HCT116 (cell line): ENCODE data around the gene AXIN1. TPM values are rescaled to one million over a fixed set of nuclear protein-coding genes. Genes with fewer than 3 reads are reported as not detected.

Source experiments
- ATAC-seq: fragments of 200-7000 bp; cut with Tn5 transposase; 2 replicates; pipeline ENCODE4 v1.9.1; 2020; ENCODE audit warnings: mild to moderate bottlenecking, moderate library complexity
- BruUV-seq: library from RNA; stranded (reverse); fragments of 400-500 nt; replicated peaks from 2 replicates; lab custom pipeline; 2021; lab: Mats Ljungman, UMichigan
- CTCF ChIA-PET: fragments of 300-600 bp; sonication (Branson Sonifier 250); formaldehyde crosslinking; loops from one replicate; lab custom pipeline; 2021; ENCODE audit warnings: antibody characterized with exemption; lab: Charles Lee
- POLR2A ChIA-PET: fragments of 300-600, 350-600 bp; sonication (Branson Sonifier 250); formaldehyde crosslinking; loops from one replicate; lab custom pipeline; 2021; ENCODE audit warnings: antibody characterized with exemption; lab: Charles Lee
- RAD21 ChIA-PET, 2 experiments: fragments of 300-600 bp; sonication (Branson Sonifier 250); formaldehyde crosslinking; loops; one replicate each; lab custom pipeline; 2023; ENCODE audit warnings: low total read pairs in 2 of 2; ENCODE audit not compliant: uncharacterized antibody in 2 of 2, unreplicated experiment in 2 of 2, low non-redundant PET in 1 of 2; lab: Charles Lee
- DNase-seq: peaks from one replicate; pipeline ENCODE4 v3.0.0-alpha.2; 2010; ENCODE audit warnings: low read depth, low spot score
- H2AFZ ChIP-seq: fragments of 200-600 bp; shearing (Covaris generic), sonication (generic); 2 replicates; pipeline ENCODE4 v1.6.1; 2017; ENCODE audit warnings: low read depth, mixed run types, mixed read lengths, antibody characterized with exemption, low read length; ENCODE audit not compliant: poor library complexity, severe bottlenecking
- H3K27ac ChIP-seq: 2 replicates; pipeline ENCODE4 v1.5.1; 2012; ENCODE audit warnings: low read depth, low read length
- H3K27me3 ChIP-seq: fragments of 200-600 bp; sonication (generic); 2 replicates; pipeline ENCODE4 v1.6.1; 2016; ENCODE audit warnings: mixed run types, low read length, mixed read lengths; ENCODE audit not compliant: insufficient read depth
- H3K36me3 ChIP-seq, 2 experiments: fragments of 200-500 bp in 1 of 2; fragments of 200-600 bp in 1 of 2; sonication (Bioruptor generic) in 1 of 2; sonication (generic) in 1 of 2; 2 replicates each; pipeline versions ENCODE4 v1.5.1 to v1.6.1; 2014 to 2016; ENCODE audit warnings: low read length in 2 of 2, inconsistent platforms in 1 of 2, mixed read lengths in 1 of 2, mixed run types in 1 of 2; ENCODE audit not compliant: insufficient read depth in 2 of 2, control insufficient read depth in 1 of 2
- H3K4me1 ChIP-seq, 2 experiments: fragments of 200-600 bp in 1 of 2; sonication (generic) in 1 of 2; 2 replicates each; pipeline versions ENCODE4 v1.5.1 to v1.6.1; 2012 to 2017; ENCODE audit warnings: low read length in 2 of 2, inconsistent platforms in 1 of 2, mild to moderate bottlenecking in 1 of 2, mixed read lengths in 1 of 2, mixed run types in 1 of 2, moderate library complexity in 1 of 2; ENCODE audit not compliant: insufficient read depth in 2 of 2, control insufficient read depth in 1 of 2
- H3K4me2 ChIP-seq: fragments of 200-600 bp; sonication (generic); 2 replicates; pipeline ENCODE4 v1.6.1; 2017; ENCODE audit warnings: mixed run types, low read length, mixed read lengths
- H3K4me3 ChIP-seq, 2 experiments: fragments of 200-600 bp in 1 of 2; sonication (generic) in 1 of 2; replicated peaks in 1 of 2; 2 replicates each; pipeline ENCODE4 v1.5.1; 2011 to 2016; ENCODE audit warnings: low read length in 2 of 2, control low read depth in 1 of 2, low read depth in 1 of 2, mild to moderate bottlenecking in 1 of 2, mixed read lengths in 1 of 2, mixed run types in 1 of 2
- H3K79me2 ChIP-seq: fragments of 200-600 bp; sonication (generic); 2 replicates; pipeline ENCODE4 v1.6.1; 2017; ENCODE audit warnings: mild to moderate bottlenecking, mixed run types, low read length, moderate library complexity, mixed read lengths; ENCODE audit not compliant: insufficient read depth
- H3K9ac ChIP-seq: fragments of 200-600 bp; sonication (generic); 2 replicates; pipeline ENCODE4 v1.6.1; 2016; ENCODE audit warnings: low read length, mixed read lengths
- H3K9me2 ChIP-seq: fragments of 200-600 bp; sonication (generic), shearing (Covaris generic); 2 replicates; pipeline ENCODE4 v1.6.1; 2017; ENCODE audit warnings: mixed run types, mild to moderate bottlenecking, moderate library complexity; ENCODE audit not compliant: insufficient read depth
- H3K9me3 ChIP-seq, 2 experiments: fragments of 200-500 bp in 1 of 2; fragments of 200-600 bp in 1 of 2; sonication (Bioruptor generic) in 1 of 2; sonication (generic) in 1 of 2; 2 replicates each; pipeline ENCODE4 v1.6.1; 2014 to 2017; ENCODE audit warnings: low read length in 2 of 2, mixed read lengths in 2 of 2, inconsistent platforms in 1 of 2, low read depth in 1 of 2, mild to moderate bottlenecking in 1 of 2, mixed run types in 1 of 2, moderate library complexity in 1 of 2; ENCODE audit not compliant: control insufficient read depth in 1 of 2, insufficient read depth in 1 of 2
- H4K20me1 ChIP-seq: fragments of 200-600 bp; sonication (generic), shearing (Covaris generic); 2 replicates; pipeline ENCODE4 v1.6.1; 2017; ENCODE audit warnings: mixed run types, mild to moderate bottlenecking, moderate library complexity; ENCODE audit not compliant: insufficient read depth
- CBX3 ChIP-seq: IDR thresholded peaks from 2 replicates; pipeline ENCODE4 v1.6.1; 2012; ENCODE audit warnings: low read depth
- CTCF ChIP-seq, 3 experiments: fragments of 200-600 bp in 1 of 3; sonication (generic) in 1 of 3; IDR thresholded peaks in 2 of 3; conservative IDR thresholded peaks in 1 of 3; 2 replicates each; pipeline ENCODE4 v1.5.1; 2012 to 2017; ENCODE audit warnings: low read depth in 2 of 3, low read length in 2 of 3, antibody characterized with exemption in 1 of 3, borderline replicate concordance in 1 of 3, control low read depth in 1 of 3, mild to moderate bottlenecking in 1 of 3, mixed read lengths in 1 of 3, mixed run types in 1 of 3, moderate library complexity in 1 of 3; ENCODE audit not compliant: insufficient read depth in 1 of 3
- EGR1 ChIP-seq: IDR thresholded peaks from 2 replicates; pipeline ENCODE4 v1.6.1; 2012; ENCODE audit warnings: low read depth
- EZH2 ChIP-seq: fragments of 200-600 bp; sonication (generic); IDR thresholded peaks from 2 replicates; pipeline ENCODE4 v1.6.1; 2017; ENCODE audit warnings: antibody characterized with exemption, mixed run types
- JUND ChIP-seq: IDR thresholded peaks from 2 replicates; pipeline ENCODE4 v1.6.1; 2012
- MAX ChIP-seq: IDR thresholded peaks from 2 replicates; pipeline ENCODE4 v1.6.1; 2012
- POLR2A ChIP-seq: IDR thresholded peaks from 2 replicates; pipeline ENCODE4 v1.7.0; 2011; ENCODE audit warnings: borderline replicate concordance; ENCODE audit not compliant: insufficient read depth, insufficient read length; ENCODE audit errors: extremely low read depth
- POLR2AphosphoS5 ChIP-seq: IDR thresholded peaks from 2 replicates; pipeline ENCODE4 v1.6.1; 2011; ENCODE audit warnings: mild to moderate bottlenecking, low read depth, low read length, moderate library complexity
- RAD21 ChIP-seq: IDR thresholded peaks from 2 replicates; pipeline ENCODE4 v1.6.1; 2012; ENCODE audit warnings: low read depth, mild to moderate bottlenecking
- SIN3A ChIP-seq: IDR thresholded peaks from 2 replicates; pipeline ENCODE4 v1.6.1; 2012; ENCODE audit warnings: low read depth
- SP1 ChIP-seq: IDR thresholded peaks from 2 replicates; pipeline ENCODE4 v1.6.1; 2012; ENCODE audit warnings: low read depth
- SRF ChIP-seq: IDR thresholded peaks from 2 replicates; pipeline ENCODE4 v1.6.1; 2012; ENCODE audit warnings: low read depth
- YY1 ChIP-seq: IDR thresholded peaks from 2 replicates; pipeline ENCODE4 v1.6.1; 2011; ENCODE audit warnings: low read length, low read depth, moderate library complexity, mild to moderate bottlenecking; ENCODE audit not compliant: insufficient replicate concordance; ENCODE audit errors: extremely low read depth
- ZFX ChIP-seq: fragments of 450-650 bp; IDR thresholded peaks from 2 replicates; pipeline ENCODE4 v1.6.1; 2017
- ZNF274 ChIP-seq: fragments of 200-500 bp; sonication (Bioruptor generic); IDR thresholded peaks from 2 replicates; pipeline ENCODE4 v1.6.1; 2014; ENCODE audit warnings: mild to moderate bottlenecking, low read depth, low read length, inconsistent platforms
- intact Hi-C: fragments of 100-400 bp; cut with micrococcal nuclease; formaldehyde crosslinking; loops from 2 replicates; pipeline ENCODE4 v1.10.0; 2022
- total RNA-seq: library from RNA; stranded (reverse); gene quantifications from one replicate; pipeline ENCODE4 v1.2.1, GENCODE V29; 2021; ENCODE audit not compliant: unreplicated experiment
- TF ChIP-seq, protein P1 (sequence below): IDR thresholded peaks from 2 replicates; pipeline ENCODE4 v1.6.1; 2012; ENCODE audit warnings: low read depth
- TF ChIP-seq, protein P2 (sequence below): IDR thresholded peaks from 2 replicates; pipeline ENCODE4 v1.6.1; 2012
- TF ChIP-seq, protein P3 (sequence below): IDR thresholded peaks from 2 replicates; pipeline ENCODE4 v1.6.1; 2011; ENCODE audit warnings: mild to moderate bottlenecking, low read length, moderate library complexity; ENCODE audit not compliant: insufficient replicate concordance; ENCODE audit errors: extremely low read depth

Gene AXIN1
- total RNA-seq, 1 experiment from 2014 or later = 20.2 TPM

DNA sequence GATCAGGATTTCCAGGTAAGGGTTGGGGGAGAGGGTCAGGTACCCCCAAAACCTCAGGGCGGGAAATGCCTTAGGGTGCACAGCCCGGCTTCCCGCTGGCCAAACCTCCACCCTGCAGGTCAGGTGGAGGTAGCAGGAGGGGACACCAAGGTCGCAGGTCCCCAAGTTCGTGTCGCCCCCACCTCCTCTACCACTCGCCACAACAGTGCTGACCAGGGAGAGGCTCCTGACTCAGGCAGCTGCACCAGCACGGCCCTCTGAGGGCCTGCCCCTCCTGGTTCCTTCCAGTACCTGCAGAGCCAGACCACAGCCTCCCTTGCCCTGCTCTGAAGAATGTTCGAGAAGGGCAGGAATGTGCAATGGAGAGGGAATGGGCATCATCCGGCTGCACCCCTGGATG, 14.0 kb upstream of the AXIN1 start:
- BruUV-seq = no TSS peak
- no peak overlapping the region for H2AFZ ChIP-seq
- H3K27ac ChIP-seq = no peak overlapping the region
- ChIA-PET RAD21 (no interaction called here), CTCF (no interaction called here), POLR2A (no interaction called here)
- no peak overlapping the region for H3K4me3 ChIP-seq
- no peak for ATAC-seq
- H3K4me1 ChIP-seq = peaks cover 3 to 13% of the 10 kb centered on the region in 2 experiments; a peak in 3 of 4 replicates
- H3K9me2 ChIP-seq = no peaks in the 10 kb centered on the region
- H3K79me2 ChIP-seq = no peaks in the 10 kb centered on the region
- H4K20me1 ChIP-seq = no peaks in the 10 kb centered on the region
- 0 out of 4 replicates have a peak, but pooled peaks cover 0 to 3% of the 10 kb centered on the region in 2 experiments for H3K36me3 ChIP-seq
- intact Hi-C loops = no loop called here
- no peaks in the 10 kb centered on the region for H3K9me3 ChIP-seq
- TF ChIP-seq SRF = no peak
- no peak for TF ChIP-seq SP1
- no peak for TF ChIP-seq POLR2AphosphoS5
- TF ChIP-seq SIN3A = no peak
- no peak for TF ChIP-seq RAD21
- TF ChIP-seq, protein P1, sequence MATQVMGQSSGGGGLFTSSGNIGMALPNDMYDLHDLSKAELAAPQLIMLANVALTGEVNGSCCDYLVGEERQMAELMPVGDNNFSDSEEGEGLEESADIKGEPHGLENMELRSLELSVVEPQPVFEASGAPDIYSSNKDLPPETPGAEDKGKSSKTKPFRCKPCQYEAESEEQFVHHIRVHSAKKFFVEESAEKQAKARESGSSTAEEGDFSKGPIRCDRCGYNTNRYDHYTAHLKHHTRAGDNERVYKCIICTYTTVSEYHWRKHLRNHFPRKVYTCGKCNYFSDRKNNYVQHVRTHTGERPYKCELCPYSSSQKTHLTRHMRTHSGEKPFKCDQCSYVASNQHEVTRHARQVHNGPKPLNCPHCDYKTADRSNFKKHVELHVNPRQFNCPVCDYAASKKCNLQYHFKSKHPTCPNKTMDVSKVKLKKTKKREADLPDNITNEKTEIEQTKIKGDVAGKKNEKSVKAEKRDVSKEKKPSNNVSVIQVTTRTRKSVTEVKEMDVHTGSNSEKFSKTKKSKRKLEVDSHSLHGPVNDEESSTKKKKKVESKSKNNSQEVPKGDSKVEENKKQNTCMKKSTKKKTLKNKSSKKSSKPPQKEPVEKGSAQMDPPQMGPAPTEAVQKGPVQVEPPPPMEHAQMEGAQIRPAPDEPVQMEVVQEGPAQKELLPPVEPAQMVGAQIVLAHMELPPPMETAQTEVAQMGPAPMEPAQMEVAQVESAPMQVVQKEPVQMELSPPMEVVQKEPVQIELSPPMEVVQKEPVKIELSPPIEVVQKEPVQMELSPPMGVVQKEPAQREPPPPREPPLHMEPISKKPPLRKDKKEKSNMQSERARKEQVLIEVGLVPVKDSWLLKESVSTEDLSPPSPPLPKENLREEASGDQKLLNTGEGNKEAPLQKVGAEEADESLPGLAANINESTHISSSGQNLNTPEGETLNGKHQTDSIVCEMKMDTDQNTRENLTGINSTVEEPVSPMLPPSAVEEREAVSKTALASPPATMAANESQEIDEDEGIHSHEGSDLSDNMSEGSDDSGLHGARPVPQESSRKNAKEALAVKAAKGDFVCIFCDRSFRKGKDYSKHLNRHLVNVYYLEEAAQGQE = no peak
- no peak for TF ChIP-seq JUND
- no peak for TF ChIP-seq ZFX
- TF ChIP-seq, protein P2, sequence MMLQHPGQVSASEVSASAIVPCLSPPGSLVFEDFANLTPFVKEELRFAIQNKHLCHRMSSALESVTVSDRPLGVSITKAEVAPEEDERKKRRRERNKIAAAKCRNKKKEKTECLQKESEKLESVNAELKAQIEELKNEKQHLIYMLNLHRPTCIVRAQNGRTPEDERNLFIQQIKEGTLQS = no peak
- TF ChIP-seq CBX3 = no peak
- TF ChIP-seq, protein P3, sequence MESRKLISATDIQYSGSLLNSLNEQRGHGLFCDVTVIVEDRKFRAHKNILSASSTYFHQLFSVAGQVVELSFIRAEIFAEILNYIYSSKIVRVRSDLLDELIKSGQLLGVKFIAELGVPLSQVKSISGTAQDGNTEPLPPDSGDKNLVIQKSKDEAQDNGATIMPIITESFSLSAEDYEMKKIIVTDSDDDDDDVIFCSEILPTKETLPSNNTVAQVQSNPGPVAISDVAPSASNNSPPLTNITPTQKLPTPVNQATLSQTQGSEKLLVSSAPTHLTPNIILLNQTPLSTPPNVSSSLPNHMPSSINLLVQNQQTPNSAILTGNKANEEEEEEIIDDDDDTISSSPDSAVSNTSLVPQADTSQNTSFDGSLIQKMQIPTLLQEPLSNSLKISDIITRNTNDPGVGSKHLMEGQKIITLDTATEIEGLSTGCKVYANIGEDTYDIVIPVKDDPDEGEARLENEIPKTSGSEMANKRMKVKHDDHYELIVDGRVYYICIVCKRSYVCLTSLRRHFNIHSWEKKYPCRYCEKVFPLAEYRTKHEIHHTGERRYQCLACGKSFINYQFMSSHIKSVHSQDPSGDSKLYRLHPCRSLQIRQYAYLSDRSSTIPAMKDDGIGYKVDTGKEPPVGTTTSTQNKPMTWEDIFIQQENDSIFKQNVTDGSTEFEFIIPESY = no peak
- TF ChIP-seq ZNF274 = no peak
- no peak for TF ChIP-seq CTCF (IDR thresholded peaks at IDR 0.05 in 2 of 3, conservative IDR thresholded peaks at IDR 0.05 in 1 of 3; ENCODE audit: borderline replicate concordance in 1 of 3, insufficient read depth in 1 of 3, low read depth in 2 of 3, low read length in 2 of 3)
- TF ChIP-seq YY1 = no peak
- TF ChIP-seq POLR2A = no peak
- no peak for TF ChIP-seq EGR1
- no peak for TF ChIP-seq MAX
- no peak for TF ChIP-seq EZH2
- H3K4me2 ChIP-seq = no peak overlapping the region
- no peak for DNase-seq
- no peak overlapping the region for H3K9ac ChIP-seq
- no peaks in the 10 kb centered on the region for H3K27me3 ChIP-seq
